ENCODE measurements around the gene PTPN14.

Gene PTPN14

DNA sequence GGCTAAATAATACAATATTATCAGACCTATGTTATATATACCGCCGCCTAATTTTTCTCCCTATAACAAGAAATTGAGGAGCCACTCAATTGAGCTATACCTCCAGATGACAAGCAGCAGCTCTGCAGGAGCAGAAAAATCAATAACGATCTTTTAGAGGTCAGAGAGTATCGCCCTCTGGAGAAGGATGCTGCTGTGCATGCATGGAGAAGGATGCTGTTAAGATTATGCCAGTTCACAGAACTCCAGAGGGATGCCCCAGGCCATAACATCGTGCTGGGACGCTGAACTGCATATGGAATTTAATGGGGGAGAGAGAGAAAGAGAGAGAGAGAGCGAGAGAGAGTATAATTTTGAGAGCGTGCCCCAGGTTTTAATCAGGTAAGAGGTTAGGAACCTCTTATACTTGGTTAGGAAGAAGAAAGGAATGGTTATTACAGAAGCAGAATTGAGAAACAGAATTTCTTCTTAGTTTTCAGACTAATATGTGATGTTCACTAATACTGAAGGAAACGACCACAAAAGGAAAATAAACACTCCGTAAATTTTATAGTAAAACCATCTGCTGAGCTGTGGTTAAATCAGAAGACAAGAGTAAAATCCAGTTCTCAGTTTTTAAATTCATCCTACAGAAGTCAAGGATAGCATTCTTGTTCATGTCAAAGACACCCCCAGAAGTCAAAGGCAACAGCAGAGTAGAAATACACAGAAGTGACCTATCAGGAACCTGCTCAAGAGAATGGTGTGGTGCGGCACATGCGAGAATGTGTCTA is 159.3 kb downstream of the PTPN14 start:
- CTCF ChIA-PET: interaction anchor here (0.9 kb wide), 1 partner anchor 60 kb away, joined by 3 read pairs; no protein-coding TSS in a partner anchor
- H3K4me1 Mint-ChIP-seq: peaks cover 15% of the 10 kb centered on the region
- no peak overlapping the region for H3K4me3 Mint-ChIP-seq
- H3K36me3 Mint-ChIP-seq: peaks cover 9% of the 10 kb centered on the region
- no peaks in the 10 kb centered on the region for H3K27me3 Mint-ChIP-seq
- DNase-seq: no peak
- H3K27ac Mint-ChIP-seq: no peak overlapping the region
- peaks cover 14% of the 10 kb centered on the region for H3K9me3 Mint-ChIP-seq

- Mint-ChIP-seq H3K27me3 (peaks cover 4% of the 10 kb centered on the region), H3K27ac (no peak overlapping the region), H3K9me3 (no peaks in the 10 kb centered on the region), H3K36me3 (no peaks in the 10 kb centered on the region), H3K4me3 (no peak overlapping the region), H3K4me1 (peaks cover 5% of the 10 kb centered on the region)
- DNase-seq: no peak
- CTCF ChIA-PET: interaction anchor here (1.0 to 4.1 kb wide), 5 partner anchors 7 to 240 kb away, joined by 3 to 43 read pairs (median 5); no protein-coding TSS in a partner anchor
Observed at GRCh38 chr1:214389734-214390133, 161.7 kb downstream of the PTPN14 start.

- no peaks in the 10 kb centered on the region for H3K36me3 Mint-ChIP-seq
- peaks cover 4% of the 10 kb centered on the region for H3K27me3 Mint-ChIP-seq
- H3K4me3 Mint-ChIP-seq: no peak overlapping the region
- no peak overlapping the region for H3K27ac Mint-ChIP-seq
- no peaks in the 10 kb centered on the region for H3K9me3 Mint-ChIP-seq
- CTCF ChIA-PET: interaction anchor here (1.0 to 4.1 kb wide), 5 partner anchors 9 to 199 kb away, joined by 3 to 43 read pairs (median 4); no protein-coding TSS in a partner anchor
- H3K4me1 Mint-ChIP-seq: peaks cover 5% of the 10 kb centered on the region
- no peak for DNase-seq
Observed at GRCh38 chr1:214386747-214387146, 164.7 kb downstream of the PTPN14 start.

- DNase-seq: no peak
- no peaks in the 10 kb centered on the region for H3K36me3 Mint-ChIP-seq
Observed at GRCh38 chr1:214386333-214386732, 165.1 kb downstream of the PTPN14 start.

GRCh38 chr1:214385428-214385827 is 166.0 kb downstream of the PTPN14 start:
- Mint-ChIP-seq H3K27ac (no peak overlapping the region), H3K4me1 (peaks cover 5% of the 10 kb centered on the region), H3K36me3 (no peaks in the 10 kb centered on the region), H3K27me3 (peaks cover 4% of the 10 kb centered on the region), H3K9me3 (no peaks in the 10 kb centered on the region), H3K4me3 (no peak overlapping the region)
- DNase-seq: no peak
- CTCF ChIA-PET: no interaction called here

More at GRCh38 chr1:214386333-214386732, 165.1 kb downstream of the PTPN14 start:
- no peak overlapping the region for H3K4me3 Mint-ChIP-seq
- H3K4me1 Mint-ChIP-seq: peaks cover 5% of the 10 kb centered on the region
- no peak overlapping the region for H3K27ac Mint-ChIP-seq
- CTCF ChIA-PET: interaction anchor here (1.0 to 1.3 kb wide), 2 partner anchors 54 to 125 kb away, joined by 3 to 4 read pairs; no protein-coding TSS in a partner anchor
- H3K9me3 Mint-ChIP-seq: no peaks in the 10 kb centered on the region
- H3K27me3 Mint-ChIP-seq: peaks cover 4% of the 10 kb centered on the region

- CTCF ChIA-PET: no interaction called here
- peaks cover 4% of the 10 kb centered on the region for H3K27me3 Mint-ChIP-seq
- H3K4me3 Mint-ChIP-seq: no peak overlapping the region
- no peaks in the 10 kb centered on the region for H3K9me3 Mint-ChIP-seq
- peaks cover 2% of the 10 kb centered on the region for H3K4me1 Mint-ChIP-seq
- H3K36me3 Mint-ChIP-seq: no peaks in the 10 kb centered on the region
- no peak overlapping the region for H3K27ac Mint-ChIP-seq
- no peak for DNase-seq
Observed at GRCh38 chr1:214384373-214385079, 166.9 kb downstream of the PTPN14 start.

DNA sequence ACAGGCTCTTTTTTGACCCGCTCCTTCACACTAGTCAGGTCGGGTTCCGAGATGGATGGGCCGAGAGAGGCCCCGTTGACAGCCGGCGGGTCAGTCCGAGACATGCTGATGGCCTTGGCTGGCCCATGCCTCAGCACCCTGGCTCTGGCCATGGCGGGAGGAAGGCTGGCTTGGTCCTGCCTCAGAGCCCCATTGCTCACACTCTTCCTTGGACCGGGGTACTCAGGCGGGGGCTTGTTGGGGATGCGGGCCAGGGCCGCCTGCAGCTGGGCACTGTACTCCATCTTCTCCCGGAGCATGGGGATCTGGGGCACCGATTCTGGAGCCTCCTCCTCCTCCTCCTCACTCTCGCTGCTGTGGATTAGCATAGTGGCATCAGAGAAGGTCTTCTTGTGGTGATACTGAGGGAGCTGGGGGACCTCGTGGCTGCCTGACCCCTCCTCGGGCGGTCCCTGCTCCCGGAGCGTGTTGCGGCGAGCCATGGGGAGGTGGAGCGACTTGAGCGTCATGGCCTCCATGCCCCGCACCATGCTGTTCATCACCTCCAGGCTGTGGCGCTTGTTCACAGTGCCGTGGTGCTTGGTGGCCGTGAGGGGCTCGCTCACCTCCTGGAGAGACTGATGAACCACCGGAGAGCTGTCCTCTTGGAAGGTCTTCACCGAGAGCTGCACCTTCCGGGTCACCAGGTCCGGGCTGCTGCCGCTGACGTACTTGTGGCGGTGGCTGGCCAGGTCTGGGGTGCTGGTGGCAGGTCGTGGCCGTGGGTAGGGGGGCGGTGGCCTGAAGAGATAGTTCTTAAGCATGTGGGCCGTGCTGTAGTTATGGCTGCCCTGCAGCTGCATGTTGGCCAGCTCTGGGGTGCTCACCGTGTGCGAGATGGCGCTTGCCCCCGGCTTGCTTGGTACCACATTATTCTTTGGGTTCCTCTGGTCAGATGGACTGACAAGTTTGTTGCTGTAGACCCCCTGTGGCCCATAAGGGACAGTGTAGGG is 167.7 kb downstream of the PTPN14 start:
- no peak overlapping the region for H3K27ac Mint-ChIP-seq
- no peak overlapping the region for H3K4me3 Mint-ChIP-seq
- H3K4me1 Mint-ChIP-seq: peaks cover under 1% of the 10 kb centered on the region
- H3K36me3 Mint-ChIP-seq: no peaks in the 10 kb centered on the region
- peaks cover 4% of the 10 kb centered on the region for H3K27me3 Mint-ChIP-seq
- H3K9me3 Mint-ChIP-seq: no peaks in the 10 kb centered on the region
- CTCF ChIA-PET: no interaction called here
- no peak for DNase-seq

GRCh38 chr1:214380986-214381695 is 170.3 kb downstream of the PTPN14 start:
- Mint-ChIP-seq H3K36me3 (no peaks in the 10 kb centered on the region), H3K27ac (no peak overlapping the region), H3K4me3 (no peak overlapping the region), H3K4me1 (no peaks in the 10 kb centered on the region), H3K9me3 (no peaks in the 10 kb centered on the region), H3K27me3 (peaks cover 2% of the 10 kb centered on the region)
- CTCF ChIA-PET: interaction anchor here (1.0 kb wide), 1 partner anchor 48 kb away, joined by 3 read pairs; no protein-coding TSS in a partner anchor
- DNase-seq: no peak

- DNase-seq: no peak
- Mint-ChIP-seq H3K27ac (no peak overlapping the region), H3K4me1 (no peaks in the 10 kb centered on the region), H3K4me3 (no peak overlapping the region), H3K9me3 (no peaks in the 10 kb centered on the region), H3K36me3 (no peaks in the 10 kb centered on the region), H3K27me3 (peaks cover 6% of the 10 kb centered on the region)
- CTCF ChIA-PET: interaction anchor here (1.0 kb wide), 1 partner anchor 48 kb away, joined by 3 read pairs; no protein-coding TSS in a partner anchor
Observed at GRCh38 chr1:214380396-214380795, 171.0 kb downstream of the PTPN14 start.

GRCh38 chr1:214379236-214379970 is 172.0 kb downstream of the PTPN14 start:
- DNase-seq: no peak
- Mint-ChIP-seq H3K4me3 (no peak overlapping the region), H3K9me3 (no peaks in the 10 kb centered on the region), H3K27ac (no peak overlapping the region), H3K4me1 (no peaks in the 10 kb centered on the region), H3K36me3 (no peaks in the 10 kb centered on the region), H3K27me3 (peaks cover 6% of the 10 kb centered on the region)
- CTCF ChIA-PET: no interaction called here

DNA sequence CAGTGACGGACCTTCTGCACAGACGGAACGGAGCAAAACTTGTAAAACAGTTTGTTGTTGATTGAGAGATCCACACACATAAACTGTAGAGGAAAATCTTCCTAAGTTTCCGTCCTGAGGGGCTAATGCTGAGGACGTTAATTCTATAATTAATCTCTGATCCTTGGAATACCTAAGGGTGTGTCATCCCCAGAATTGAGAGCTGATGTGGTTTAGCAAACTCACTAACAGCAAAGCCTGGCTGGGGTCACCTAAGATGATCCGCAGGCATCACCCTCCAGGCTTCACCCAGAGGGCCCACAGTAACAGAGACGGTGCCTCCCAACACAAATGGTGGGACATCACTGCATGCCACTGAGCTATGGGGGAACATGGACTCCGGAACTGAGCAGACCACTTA is 172.9 kb downstream of the PTPN14 start:
- CTCF ChIA-PET: interaction anchor here (1.3 kb wide), 1 partner anchor 46 kb away, joined by 4 read pairs; no protein-coding TSS in a partner anchor
- Mint-ChIP-seq H3K9me3 (no peaks in the 10 kb centered on the region), H3K36me3 (no peaks in the 10 kb centered on the region), H3K4me3 (no peak overlapping the region), H3K27me3 (peaks cover 6% of the 10 kb centered on the region), H3K27ac (no peak overlapping the region), H3K4me1 (no peaks in the 10 kb centered on the region)
- DNase-seq: no peak

GRCh38 chr1:214377886-214378285 is 173.5 kb downstream of the PTPN14 start:
- H3K4me1 Mint-ChIP-seq: no peaks in the 10 kb centered on the region
- no peaks in the 10 kb centered on the region for H3K36me3 Mint-ChIP-seq
- H3K9me3 Mint-ChIP-seq: no peaks in the 10 kb centered on the region
- H3K4me3 Mint-ChIP-seq: no peak overlapping the region
- no peak overlapping the region for H3K27ac Mint-ChIP-seq
- DNase-seq: no peak
- CTCF ChIA-PET: interaction anchor here (1.3 kb wide), 1 partner anchor 46 kb away, joined by 4 read pairs; no protein-coding TSS in a partner anchor
- peaks cover 6% of the 10 kb centered on the region for H3K27me3 Mint-ChIP-seq
